ENCODE results near the gene MEIS2.

The MEIS2 gene

DNA sequence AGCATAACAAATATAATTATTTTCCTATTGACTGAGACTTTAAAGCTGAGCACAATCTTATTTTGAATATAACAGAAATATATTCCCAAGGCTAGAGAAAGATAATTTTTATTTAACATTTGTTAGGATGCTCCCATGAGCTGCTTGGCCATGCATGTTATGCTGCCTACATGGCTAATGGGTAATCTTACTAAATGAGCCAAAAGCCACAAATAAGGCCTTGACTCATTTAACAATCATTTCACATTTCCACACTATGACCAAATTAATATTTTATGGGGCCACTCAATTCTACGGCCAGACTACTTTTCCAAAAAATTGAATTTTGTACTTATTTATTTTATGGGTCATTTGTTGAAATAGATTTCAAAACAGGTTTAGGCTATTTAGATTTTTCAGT is 141.7 kb downstream of the MEIS2 start:
- DNase-seq, result no peak

DNA sequence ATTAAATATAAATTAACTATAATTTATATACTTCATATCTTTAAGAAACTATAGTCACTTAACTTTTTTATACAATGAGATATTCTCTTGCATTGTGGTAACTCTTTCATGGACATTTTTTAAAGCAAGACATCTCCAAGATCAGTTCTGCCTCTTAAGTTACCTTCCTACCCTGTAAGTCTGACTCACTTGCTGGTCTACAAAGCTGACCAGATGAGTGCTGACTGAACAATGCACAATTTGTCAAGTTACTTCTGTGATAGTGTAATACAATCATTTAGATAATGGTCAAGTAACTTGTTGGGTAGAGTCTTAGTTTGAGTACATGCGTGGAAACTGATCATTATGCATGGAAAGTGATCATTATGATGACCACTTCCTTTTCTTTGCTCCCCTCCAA is 145.9 kb downstream of the MEIS2 start:
- DNase-seq, result no peak

GRCh38 chr15:36953346-36953745 is 147.0 kb downstream of the MEIS2 start:
- no peak for DNase-seq

DNA sequence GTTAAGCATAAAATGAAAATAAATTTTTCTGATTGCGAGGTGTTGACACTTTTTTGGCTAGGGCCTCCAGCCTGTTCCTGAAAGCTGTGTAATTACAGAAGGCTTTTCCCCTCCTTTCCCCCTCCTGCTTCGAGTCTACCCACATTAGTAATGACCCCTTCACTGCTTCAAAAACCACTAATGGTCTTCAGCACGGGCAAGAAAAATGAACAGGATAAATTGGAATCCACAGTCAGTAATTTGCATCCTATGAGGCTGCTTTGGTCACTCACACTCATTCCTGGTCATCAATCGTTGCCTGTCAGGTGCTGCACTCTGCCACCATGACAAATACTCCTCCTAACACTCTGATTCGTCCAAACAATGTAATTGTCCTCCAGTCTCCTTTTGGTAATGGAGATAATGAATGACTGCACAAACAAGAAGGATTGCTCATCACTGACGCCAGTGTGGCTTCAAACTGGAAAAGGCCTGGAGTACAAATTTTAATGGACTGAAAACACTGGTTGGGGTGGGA is 148.6 kb downstream of the MEIS2 start:
- no peak for DNase-seq

DNA sequence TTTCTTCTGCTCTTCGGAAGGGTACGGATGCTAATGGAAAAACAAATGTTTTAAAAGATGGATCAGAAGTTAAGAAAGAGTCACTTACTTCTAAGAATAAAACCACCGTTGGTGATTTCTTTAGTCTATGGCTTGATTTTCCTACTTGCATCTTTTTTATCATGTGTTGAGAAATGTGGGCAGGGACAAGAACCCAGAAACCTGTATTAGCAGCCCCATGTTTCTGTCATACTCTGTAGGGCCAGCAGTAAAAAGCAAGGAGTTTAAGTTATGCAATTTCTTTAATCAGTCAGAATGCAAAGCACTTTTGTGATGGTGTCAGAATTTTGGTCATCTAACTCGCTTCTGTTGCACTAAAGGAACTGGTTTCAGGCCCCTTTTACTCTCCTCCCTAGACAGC is 150.0 kb downstream of the MEIS2 start:
- no peak for DNase-seq

DNA sequence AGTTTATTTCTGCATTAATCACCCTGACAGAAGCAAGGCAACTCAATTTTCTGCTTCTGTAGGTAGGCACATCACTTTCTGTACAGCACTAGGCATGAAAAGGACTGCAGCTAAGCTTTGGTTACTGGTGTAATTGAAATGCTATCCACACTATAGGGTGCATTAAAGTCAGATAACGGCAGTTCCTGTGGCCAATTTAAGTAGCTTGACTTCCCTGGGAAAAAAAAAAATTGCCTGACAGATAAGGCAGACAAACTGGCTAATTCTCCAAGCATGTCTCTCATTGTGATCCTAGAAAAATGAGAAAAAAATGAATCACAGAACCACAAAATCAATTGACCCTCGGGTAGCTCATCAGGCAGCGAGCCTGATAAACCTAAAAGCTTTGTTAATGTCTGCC is 151.4 kb downstream of the MEIS2 start:
- no peak for DNase-seq

GRCh38 chr15:36947035-36947719 is 153.2 kb downstream of the MEIS2 start:
- DNase-seq, result no peak

DNA sequence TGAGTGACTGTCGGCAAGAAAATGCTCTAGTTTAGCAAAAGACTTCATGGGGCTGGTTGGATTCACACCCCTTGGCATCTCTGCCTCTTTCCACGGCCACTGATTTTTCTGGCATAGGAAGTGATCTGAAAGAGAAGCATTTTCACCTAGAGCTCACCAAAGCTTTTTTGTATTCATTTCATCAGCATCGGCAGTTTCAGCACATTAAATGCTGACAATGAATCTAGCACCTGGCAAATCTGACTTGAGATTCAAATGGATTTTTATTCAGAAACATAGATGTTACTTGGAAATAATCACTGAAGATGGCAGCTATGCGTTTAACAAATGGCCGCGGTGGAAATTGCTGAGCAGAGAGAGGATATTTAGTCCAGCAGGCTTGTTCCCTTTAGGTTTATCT is 155.9 kb downstream of the MEIS2 start:
- no peak for DNase-seq

DNA sequence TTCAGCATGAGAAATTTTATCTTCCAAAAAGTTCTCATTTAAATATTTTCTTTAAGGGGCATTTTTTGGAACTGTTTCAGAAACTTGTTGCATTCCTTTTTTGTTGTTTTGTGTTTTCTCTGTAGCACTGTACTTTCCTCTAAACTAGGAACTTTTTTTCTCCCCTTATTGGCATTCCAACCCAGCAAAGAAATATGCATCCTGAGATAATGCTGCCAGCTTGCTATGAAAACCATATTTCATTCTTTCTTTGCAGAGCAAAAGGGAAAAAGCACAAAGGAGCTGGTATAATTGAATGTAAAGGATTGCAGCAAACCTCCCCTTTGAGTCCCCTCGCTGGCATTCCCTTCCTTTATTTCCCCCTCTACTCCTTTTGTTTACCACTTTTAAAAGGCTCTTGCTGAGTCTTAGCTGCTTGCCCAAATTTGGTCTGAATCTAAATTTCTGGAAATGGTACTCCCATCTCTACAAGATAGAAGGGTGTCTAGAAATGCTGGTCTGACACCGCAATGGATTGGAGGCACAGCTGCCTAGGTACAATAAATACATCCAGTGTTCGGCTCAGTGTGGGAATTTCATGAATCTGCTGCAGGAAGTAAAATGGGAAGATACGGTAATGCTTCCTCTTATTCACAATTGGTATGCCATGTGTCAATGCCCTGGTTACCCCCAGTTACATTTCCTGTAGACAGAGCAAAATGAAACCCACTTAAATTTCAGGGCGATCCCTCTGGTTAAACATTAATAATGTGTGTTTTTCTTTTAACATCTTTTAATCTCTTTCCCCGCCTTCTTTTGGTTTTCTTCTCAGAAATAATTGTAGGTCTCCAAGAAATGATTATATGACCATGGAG is 156.6 kb downstream of the MEIS2 start:
- no peak for DNase-seq

DNA sequence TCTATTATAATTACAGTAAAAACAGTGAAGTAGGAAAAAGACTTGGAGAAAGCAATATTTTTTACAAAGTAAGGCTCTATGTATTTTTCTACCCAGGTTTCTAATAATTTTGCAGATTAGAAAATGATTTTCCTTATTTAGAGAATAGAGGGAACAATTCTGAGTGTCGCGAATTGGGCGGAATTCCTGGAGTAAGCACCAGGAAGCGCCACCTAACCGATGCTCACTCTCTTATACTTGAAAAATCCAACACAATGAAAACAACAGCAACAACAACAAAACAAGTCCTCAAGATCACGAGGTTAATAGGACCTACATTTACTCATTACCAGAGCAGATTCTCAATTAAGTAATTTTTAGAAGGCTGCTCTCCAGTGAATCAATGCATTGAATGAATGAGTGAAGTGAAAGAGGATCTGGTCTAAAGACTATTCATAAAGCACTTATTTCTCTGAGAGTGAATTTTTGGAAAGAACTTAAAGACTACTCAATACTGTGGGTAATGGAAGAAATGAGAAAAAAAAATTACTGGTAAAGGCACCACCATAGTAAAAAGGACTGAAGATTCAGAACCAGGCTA is 158.0 kb downstream of the MEIS2 start:
- DNase-seq, result no peak

GRCh38 chr15:36941798-36942197 is 158.6 kb downstream of the MEIS2 start:
- DNase-seq, result no peak

DNA sequence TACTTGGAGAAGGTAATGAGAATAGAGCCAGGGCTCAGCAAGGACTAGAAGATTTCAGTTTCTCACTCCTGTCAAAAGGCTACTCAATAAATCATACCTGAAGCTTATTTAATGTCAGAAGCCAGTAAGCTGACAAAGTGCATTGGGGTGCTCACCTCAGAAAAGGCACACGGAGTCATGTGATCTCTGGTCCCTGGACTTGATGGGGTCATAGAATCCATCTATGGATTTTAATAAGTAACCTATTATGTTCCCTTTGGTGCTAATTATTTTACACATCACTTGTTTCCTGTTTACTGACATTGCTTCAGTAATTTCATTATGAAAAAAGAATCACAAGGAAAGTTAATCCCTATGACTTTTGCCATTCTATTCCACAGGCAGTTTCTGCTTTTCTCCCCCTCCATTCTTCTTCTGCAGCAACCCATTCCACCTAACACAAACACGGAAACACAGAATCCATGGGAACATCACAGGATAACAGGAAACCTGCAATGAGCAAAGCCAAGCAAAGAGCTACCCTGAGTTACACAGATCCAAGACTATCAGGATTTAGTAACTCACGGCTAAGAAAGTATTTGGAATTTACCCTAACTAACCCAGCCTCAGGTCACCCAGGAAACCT is 159.6 kb downstream of the MEIS2 start:
- DNase-seq, result no peak

DNA sequence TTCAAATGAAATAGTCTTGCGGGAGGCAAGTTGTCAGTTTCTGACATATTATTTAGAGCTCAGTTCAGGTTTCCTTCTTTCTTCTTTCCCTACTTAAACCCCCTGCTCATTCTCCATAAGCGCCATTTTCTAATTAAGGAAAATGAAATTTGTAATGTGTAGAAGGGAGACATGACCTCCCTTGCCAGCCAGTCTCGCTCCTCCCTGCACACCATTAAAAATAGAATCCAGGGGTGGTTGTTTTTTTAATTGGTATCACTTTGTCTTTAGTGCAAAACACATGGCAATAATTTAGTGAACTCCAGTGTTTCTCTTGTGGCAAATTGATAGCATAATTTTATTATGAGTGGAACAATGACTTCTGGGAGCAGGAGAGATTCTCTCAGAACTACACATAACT is 160.1 kb downstream of the MEIS2 start:
- DNase-seq, result no peak

DNA sequence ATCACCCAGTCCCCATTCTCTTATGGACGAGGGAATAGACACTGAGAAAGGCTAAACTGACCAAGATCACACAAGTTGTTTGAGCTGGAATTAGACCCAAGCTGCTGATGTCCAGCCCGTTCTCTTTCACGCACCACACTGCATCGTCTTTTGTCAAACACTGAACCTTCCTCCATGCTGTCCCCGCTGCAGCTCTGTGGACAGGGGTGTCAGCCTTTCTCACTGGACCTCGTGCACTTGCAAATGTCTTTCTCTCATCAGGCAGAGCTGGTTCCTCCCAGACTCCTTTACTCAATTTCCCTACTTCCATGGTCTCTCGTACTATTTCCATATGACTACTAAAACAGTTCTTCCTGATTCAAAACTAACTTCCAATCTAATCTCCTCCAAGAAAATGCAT is 161.6 kb downstream of the MEIS2 start:
- no peak for DNase-seq

DNA sequence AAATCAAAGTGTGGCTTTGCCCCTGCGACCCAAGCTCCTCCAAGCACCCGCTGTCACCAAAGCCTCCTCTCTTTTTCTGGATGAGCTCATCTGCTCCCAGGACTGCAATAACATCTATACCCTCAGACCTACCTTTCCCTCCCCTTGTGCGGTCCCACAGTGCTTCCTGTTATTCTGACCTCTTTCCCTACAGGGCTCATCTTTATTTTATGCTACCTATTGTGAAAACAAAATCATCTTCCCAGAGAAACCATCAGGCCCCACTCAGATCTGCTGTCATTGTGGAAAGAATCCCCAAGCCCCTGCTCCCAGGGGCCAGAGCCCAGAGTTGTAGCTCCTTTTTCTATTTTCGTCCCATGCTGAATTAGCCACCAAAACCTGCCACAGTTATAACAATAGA is 162.2 kb downstream of the MEIS2 start:
- no peak for DNase-seq

DNA sequence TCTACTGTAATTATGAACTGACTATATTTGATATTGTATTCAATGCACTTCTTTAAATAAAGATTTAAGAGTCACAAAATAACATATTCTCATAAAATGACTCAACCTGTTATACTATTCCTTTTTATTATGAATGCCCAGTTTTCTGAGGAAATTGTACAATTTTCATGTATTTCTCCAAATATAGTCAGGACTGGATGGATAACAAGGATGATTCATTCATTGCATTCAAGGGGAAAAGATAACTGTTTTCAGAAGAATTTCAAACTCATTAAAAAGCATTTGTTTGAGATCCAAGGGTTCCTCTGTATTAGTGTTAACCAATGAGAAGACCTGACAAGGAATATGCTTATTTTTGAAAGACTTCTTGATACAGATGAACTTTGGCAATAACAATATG is 163.7 kb downstream of the MEIS2 start:
- no peak for DNase-seq

GRCh38 chr15:36933255-36933990 is 166.9 kb downstream of the MEIS2 start:
- DNase-seq, result no peak

- no peak for DNase-seq
Observed at GRCh38 chr15:36932070-36932469, 168.3 kb downstream of the MEIS2 start.

DNA sequence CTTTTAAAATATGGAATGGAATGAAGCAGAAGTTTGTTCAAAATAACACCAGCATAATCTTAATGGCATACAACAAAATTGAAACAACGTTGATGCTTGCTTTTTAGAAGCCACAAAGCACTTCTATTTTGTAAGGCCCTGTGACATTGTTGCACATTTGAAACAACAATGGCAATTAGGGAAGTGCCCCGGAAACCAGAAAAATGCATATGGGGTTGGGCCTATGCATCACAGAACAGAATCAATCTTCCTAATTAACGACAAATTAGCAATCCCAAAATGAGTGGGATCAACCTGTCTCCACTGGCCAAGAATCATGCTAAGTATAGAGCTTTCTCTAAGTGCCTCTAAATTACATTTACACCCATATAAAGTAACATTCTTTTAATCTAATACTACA is 168.9 kb downstream of the MEIS2 start:
- DNase-seq, result no peak

GRCh38 chr15:36926427-36926825 is 173.9 kb downstream of the MEIS2 start:
- DNase-seq, result no peak

- no peak for DNase-seq
Observed at GRCh38 chr15:36925653-36926426, 174.5 kb downstream of the MEIS2 start.

DNA sequence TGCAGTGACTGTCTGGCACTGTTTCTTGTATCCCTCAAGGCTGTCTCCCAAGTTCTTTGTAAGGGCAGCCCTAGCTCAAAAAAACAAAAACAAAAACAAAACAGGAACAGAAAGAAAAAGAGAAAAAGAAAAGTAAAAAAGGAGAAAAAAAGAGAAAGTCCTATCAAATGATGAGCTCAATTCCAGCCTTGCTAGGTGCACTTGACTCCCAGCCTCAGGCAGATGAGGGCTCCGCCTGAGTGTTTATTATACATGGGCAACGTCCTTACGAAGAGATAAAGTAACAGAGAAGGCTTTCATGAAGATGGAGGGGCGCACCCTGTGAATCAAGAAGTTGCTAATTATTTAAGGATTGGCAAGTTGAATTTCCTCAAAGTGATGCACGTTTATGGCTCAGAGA is 175.3 kb downstream of the MEIS2 start:
- DNase-seq, result no peak
